Stimulated activated CD4-positive, alpha-beta T cell treated with anti-CD3 and anti-CD28 coated beads, Interleukin-12 subunit alpha, Interleukin-12 subunit beta, amount 100 ng/mL, for 48 hours (primary cell): ENCODE data around the gene SFTA2.
A peak's percentile ranks its signal among the peaks of the same experiment; 100 is the strongest.

Source experiments
- DNase-seq, 3 donors: peaks; one replicate each; pipeline ENCODE4 v3.0.0-alpha.2; 2020; ENCODE audit warnings: low read depth in 2 of 3, low spot score in 1 of 3

SFTA2 gene

GRCh38 chr6:30891816-30892538 lies 40.0 kb downstream of the SFTA2 start:
- no peak for DNase-seq

- no peak for DNase-seq
These were observed 40.6 kb downstream of the SFTA2 start for GRCh38 chr6:30891450-30891723.

GRCh38 chr6:30890646-30891449 lies 41.1 kb downstream of the SFTA2 start:
- DNase-seq = no peak

GRCh38 chr6:30889921-30890645 lies 41.9 kb downstream of the SFTA2 start:
- no peak for DNase-seq

- DNase-seq = no peak
These were observed 42.5 kb downstream of the SFTA2 start for GRCh38 chr6:30889496-30889885.

- no peak for DNase-seq
These were observed 43.0 kb downstream of the SFTA2 start for GRCh38 chr6:30888816-30889495.

GRCh38 chr6:30887901-30888815 lies 43.8 kb downstream of the SFTA2 start:
- no peak for DNase-seq

GRCh38 chr6:30886897-30887255 lies 45.1 kb downstream of the SFTA2 start:
- DNase-seq = no peak

GRCh38 chr6:30885999-30886896 lies 45.7 kb downstream of the SFTA2 start:
- DNase-seq = no peak

- no peak for DNase-seq
These were observed 46.4 kb downstream of the SFTA2 start for GRCh38 chr6:30885481-30885998.

GRCh38 chr6:30884521-30885480 lies 47.2 kb downstream of the SFTA2 start:
- DNase-seq = peak in 1 of 3 donors; percentile 29

GRCh38 chr6:30883685-30884520 lies 48.1 kb downstream of the SFTA2 start, which contains the start of gene DDR1:
DDR1 (plus strand) TSS chr6:30884519; CDS start chr6:30888730, 4,211 bp downstream.
- peak in 1 of 3 donors; percentile 42 for DNase-seq

GRCh38 chr6:30882759-30883684 lies 48.9 kb downstream of the SFTA2 start:
- no peak for DNase-seq

- no peak for DNase-seq
These were observed 49.7 kb downstream of the SFTA2 start for GRCh38 chr6:30882204-30882758.

- DNase-seq = no peak
These were observed 50.4 kb downstream of the SFTA2 start for GRCh38 chr6:30881392-30882203.
